ENCODE measurements around the gene ZNF691.
"Not testable (repeated sequence)": the region's sequence is repeated elsewhere in the genome, so short reads cannot be mapped to it uniquely, and the experiment has no call there.

Gene ZNF691, protein sequence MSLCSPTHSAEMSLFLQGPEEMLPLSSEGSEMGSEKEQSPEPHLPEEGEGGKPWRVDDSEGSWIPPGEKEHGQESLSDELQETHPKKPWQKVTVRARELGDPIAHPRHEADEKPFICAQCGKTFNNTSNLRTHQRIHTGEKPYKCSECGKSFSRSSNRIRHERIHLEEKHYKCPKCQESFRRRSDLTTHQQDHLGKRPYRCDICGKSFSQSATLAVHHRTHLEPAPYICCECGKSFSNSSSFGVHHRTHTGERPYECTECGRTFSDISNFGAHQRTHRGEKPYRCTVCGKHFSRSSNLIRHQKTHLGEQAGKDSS

DNA sequence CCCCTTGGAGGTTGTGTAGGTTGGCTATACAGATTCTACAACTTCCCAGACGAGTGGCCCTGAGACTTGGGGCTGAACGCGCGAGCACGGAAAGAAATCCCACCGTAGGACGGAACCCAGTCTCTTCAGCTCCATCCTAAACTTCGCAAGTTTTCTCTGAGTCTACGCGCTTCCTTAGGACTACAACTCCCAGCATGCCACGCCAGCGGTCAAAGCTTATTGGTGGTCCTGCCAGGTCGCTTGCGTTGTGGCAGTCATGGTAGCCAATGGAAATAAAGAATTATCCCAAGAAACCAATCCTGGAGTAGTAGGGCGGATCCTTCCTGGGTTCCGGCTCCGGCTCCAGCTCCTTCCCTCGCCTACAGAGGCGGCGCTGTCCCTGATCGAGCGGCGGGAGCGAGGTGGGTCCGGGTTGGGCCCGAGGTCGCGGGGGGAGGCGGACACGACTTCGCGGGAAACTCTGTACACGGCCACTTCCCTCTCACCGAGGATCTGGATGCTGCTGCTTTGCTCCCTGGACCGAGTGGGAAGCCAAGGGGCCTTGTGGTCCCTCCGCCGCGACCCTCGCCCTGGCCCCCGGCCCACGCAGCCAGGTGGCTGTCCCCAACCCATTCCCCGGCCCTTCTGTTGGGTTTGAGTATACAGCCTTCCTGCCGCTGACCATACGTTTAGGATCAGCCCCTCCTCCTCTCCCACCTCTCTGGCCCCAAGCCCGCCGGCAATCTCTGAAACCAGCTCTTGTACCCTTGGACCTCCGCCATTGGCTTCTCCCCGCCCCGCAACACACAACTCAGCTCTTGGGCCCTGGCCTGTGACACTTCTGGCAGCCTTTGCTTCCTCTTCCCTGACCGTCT is at the start of gene ZNF691:
Gene ZNF691, plus strand, starts transcription at position 357 of the 854 bp plus-strand sequence. CDS start 3,046 bp downstream, outside the sequence.
- peak; percentile 70 to 86 (median 84) for DNase-seq (ENCODE audit: low read depth in 3 of 3)

DNA sequence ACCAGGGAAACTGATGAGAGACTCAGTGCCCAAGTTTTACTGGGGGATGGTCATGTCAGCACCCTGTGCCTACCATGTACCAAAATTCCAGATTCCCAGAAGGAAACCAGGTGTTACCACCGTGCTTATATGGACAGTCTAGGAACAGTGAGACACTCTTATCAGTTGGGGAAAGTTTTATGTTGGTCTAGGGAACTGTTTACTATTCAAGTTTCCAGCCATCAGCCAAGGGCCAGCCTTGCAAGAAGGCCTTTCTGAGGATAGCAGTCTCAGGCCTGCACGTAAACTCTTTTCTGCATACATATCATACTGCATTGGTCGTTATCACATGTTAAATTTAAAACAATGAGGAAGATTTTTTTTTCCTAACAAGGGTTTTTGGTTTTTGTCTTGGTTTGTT is 49.0 kb upstream of the ZNF691 start:
- no peak for DNase-seq (ENCODE audit: low read depth in 3 of 3)

DNA sequence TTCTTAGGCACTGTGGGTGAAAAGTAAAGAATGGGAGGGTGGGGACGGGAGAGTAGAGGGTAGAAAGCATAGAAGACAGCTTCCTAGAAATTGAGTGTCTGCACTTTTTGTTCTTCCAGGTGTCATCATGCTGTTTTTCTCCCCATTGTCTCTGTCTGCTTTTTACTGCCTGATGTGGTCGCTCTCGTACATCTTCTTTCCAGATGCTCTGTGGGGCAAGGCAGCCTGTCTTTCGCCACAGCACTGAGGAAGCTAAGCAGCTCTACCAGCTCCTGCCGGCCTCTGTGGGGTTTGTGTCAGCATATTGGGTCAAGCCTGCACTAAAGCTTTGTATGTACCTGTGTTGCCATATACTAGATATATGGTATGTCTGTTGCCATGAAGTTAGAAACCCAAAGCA is 48.4 kb upstream of the ZNF691 start:
- DNase-seq (ENCODE audit: low read depth in 3 of 3): no peak

DNA sequence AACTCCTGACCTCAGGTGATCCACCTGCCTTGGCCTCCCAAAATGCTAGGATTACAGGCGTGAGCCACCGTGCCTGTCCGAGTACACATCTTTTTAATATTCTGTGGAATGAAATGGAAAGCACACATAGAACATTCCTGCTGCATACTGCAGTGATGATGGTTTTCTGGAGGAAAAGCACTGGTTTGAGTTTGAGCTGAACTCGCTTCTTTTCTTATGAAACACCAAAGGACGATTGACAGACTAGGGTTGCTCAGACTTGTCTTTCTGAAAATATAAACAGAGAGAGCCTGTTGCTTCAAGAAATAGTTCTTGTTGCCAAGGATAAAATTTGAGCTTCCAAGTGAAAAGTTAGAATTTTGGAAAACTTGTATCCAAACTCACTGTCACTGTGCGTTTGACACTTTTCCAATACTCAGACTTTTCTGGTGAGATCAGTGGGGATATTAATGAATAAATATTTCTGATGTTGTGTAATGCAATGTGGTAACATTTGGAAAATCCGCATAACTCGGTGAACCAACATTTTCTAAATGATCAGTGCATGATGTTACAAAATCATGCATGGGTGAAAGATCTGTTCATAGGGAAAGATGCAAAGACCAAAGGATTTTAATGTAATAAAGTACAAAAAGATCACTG is 44.5 kb upstream of the ZNF691 start:
- DNase-seq (ENCODE audit: low read depth in 3 of 3): no peak

DNA sequence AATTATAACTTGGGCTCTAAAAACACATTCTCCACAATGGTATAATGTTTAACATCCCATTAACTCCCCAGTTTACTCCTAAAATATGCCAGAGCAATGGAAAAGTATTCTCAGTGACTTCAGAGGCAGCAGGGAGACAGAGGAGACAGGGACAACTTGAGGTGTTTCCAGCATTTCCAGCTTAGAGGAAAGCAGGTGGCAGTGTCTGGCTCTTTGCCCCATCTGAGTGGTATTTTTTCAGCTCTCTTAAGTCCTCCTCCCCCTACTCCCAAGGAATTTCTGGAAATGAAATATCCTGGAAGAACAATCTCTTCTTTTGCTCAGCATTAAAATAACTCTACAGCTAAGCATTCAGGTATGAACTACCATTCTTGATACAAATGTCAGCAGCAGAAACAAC is 40.2 kb upstream of the ZNF691 start:
- DNase-seq (ENCODE audit: low read depth in 3 of 3): no peak

DNA sequence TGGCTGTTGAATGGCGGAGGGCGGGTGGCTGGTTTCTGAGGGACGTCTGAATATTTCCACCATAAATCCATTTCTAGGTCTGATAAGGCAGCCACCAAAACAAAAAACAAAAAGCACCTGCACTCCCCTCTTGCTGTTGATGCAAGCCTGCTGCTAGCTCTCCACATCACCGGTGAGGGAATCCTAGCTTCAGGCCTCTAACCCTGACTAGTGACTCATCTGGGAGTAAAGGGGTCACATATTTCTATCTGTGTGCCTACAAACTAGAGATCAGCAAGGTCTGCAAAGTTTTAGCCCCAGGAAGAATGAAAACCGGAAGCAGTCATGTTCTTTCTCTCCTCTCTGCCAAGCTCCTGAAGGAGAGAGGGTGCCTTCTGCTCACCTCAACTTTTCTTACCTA is 39.8 kb upstream of the ZNF691 start:
- no peak for DNase-seq (ENCODE audit: low read depth in 3 of 3)

DNA sequence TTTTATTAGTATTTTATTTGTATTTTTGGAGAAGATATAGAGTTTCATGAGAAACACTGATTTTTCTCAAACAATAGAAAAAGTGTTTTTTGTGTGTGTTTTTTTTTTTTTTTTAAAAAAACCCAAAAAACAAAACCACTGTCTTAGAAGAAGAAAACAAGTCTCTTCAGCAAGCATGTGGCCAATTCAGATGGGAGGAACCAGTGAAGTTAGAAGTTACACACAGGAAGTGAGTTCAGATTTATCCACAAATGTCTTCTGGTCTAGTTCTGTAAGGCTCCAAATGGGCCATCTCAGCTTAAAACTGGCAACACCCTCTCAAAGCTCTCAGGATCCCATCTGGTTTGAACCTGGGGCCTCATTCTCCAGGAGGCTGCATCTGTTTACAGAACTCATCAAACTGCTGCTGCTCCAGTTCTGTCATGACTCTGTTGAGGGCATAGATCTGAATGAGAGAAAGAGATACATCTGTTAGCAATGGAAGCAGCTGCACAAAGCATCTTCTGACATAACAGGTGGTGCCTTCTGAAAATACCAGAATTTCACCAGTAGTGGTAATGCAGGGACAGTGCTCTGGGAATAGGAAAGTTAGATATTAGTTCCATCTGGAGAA is 39.3 kb upstream of the ZNF691 start:
- no peak for DNase-seq (ENCODE audit: low read depth in 3 of 3)

DNA sequence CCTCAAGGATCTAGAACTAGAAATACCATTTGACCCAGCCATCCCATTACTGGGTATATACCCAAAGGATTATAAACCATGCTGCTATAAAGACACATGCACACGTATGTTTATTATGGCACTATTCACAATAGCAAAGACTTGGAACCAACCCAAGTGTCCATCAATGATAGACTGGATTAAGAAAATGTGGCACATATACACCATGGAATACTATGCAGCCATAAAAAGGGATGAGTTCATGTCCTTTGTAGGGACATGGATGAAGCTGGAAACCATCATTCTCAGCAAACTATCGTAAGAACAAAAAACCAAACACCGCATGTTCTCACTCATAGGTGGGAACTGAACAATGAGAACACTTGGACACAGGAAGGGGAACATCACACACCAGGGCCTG is 31.6 kb upstream of the ZNF691 start:
- DNase-seq (ENCODE audit: low read depth in 3 of 3): not testable (repeated sequence)

DNA sequence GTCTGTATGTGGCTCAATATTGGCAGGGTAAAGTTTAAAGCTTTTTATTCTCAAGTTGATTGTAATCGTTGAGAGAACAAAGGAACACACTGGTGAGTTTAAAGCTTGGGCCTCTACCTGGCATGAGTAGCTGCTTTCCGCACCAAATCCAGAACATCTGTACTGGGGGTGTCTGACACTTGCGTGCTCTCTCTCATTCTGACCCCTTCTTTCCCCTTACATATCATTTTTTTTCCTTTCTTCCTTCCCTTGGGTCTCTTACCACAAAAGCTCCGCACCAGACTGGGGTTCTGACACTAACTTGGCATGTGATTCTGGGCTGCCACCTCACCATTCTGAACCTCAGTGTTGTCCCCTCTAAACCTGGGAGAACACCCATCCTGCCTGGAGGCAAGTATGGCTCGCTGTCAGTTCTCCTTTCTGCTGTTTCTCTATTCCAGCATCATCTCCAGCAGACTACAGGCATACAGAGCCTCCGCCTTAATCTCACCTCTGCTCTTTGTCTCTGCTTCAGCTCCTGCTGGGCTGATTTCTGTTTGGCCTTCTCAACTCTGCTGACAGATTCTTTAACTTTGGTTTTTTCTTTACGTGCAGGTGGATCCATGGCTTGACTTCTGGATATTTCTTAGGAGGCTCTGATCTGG is 30.4 kb upstream of the ZNF691 start:
- DNase-seq (ENCODE audit: low read depth in 3 of 3): no peak

DNA sequence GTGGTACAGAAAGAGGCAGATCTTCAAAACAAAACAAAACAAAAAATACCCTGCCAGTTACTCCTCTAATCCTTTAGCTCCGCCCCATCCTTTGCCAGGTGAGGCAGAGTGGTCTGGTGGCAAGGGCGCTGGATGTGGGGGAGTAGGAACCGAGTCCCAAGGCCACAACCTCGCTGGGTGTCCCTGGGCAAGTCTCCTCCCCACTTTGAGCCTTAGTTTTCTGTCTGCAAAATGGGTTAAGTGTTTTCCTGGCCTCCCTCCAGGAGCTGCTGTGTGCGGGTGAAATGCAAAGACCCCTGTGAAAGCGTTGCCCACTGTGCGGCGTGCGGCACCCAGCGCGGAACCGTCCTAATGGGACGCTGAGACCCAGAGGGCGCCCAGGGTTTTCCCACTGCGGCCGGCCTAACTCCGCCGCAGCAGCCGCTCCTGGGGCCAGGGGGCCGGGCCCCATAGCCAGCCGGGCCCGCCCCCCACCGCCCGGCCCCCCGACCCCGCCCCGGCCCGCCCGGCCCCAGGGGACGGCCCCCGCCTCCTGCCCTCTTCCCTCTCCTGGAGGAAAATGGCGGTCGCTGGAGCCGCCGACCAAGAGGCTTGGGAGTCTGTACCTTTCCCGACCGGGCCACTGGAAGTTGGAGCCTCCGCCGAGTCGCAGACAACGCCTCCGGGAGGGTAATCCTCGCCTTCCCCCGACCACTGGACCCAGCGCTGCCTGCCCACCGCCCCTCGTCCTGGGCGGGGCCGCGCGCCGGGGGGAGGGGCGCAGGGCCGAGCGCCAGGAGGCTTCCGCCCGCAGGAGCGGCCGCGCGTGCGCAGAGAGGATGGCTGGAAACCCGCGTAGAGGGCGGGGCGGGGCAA is 29.6 kb upstream of the ZNF691 start, which contains the start of the genes ERMAP and SVBP:
Gene ERMAP, plus strand, starts transcription at position 538 of the 855 bp plus-strand sequence. CDS start 13,327 bp downstream, outside the sequence.
Gene SVBP, minus strand, starts transcription at position 813 of the 855 bp plus-strand sequence. CDS start 853 bp downstream, outside the sequence.
- peak; percentile 85 to 93 (median 92) for DNase-seq (ENCODE audit: low read depth in 3 of 3)

DNA sequence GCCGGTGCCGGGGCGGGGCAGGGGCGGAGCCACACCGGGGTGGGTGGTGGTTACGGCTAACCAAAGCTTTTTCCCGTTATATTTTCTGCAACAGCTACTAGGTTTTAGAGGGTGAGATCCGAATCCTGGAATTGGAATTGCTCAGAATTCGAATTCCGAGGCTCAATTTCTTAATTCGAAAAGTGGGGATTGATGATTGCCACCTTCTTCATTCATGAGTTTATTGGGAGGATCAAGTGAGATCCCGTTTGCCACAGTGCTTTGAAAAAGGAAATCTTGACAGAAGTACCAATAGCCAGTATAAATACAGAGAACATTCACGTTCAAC is 29.0 kb upstream of the ZNF691 start:
- DNase-seq (ENCODE audit: low read depth in 3 of 3): no peak

DNA sequence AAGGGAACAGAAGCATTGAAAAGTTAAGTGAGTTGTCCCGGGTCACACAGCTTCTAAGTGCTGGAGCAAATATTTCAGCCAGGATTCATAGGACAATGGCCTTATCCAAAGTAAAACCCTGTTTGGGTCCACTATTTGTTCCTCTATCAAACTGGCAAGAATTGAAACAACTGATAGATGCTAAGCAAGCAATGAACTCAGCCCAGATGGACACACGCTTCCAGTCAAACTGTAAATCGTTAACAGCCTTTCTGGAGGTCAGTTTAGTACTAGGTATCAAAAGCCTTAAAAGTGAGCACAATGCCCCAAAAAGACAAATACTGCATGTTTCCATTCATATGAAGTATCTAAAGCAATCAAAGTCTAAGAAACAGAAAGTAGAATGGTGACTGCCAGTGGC is 28.4 kb upstream of the ZNF691 start:
- no peak for DNase-seq (ENCODE audit: low read depth in 3 of 3)

DNA sequence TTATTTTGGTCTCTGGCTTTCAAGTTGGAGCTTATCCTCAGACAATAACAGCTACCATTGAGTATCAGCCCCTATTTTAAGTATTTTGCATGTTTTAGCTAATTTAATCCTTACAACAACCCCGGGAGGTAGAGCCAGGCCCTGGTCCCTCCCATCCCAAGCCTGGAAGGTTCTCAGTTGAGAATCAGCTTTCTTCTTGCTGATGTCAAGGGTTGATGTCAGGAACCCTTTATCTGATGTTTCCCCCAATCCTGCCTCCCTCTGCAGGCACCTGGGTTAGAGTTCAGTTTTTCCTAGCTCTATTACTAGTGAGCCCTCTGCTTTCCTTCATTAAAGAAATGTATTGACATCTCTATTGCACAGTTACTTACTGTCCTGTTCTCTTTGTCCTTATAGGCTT is 25.6 kb upstream of the ZNF691 start:
- DNase-seq (ENCODE audit: low read depth in 3 of 3): no peak

DNA sequence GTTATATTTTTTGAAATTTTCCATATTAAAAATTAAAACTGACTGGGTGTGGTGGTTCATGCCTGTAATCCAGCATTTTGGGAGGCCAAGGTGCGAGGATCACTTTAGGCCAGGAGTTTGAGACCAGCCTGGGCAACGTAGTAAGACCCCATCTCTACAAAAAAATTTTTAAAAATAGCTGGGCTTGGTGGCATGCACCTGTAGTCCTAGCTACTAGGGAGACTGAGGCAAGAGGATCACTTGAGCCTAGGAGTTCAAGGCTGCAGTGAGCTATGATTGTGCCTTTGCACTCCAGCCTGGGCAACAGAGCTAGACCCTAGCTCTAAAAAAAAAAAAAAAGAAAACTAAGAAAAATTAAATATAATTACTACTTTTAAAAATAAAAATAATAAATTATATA is 24.7 kb upstream of the ZNF691 start:
- DNase-seq (ENCODE audit: low read depth in 3 of 3): no peak

DNA sequence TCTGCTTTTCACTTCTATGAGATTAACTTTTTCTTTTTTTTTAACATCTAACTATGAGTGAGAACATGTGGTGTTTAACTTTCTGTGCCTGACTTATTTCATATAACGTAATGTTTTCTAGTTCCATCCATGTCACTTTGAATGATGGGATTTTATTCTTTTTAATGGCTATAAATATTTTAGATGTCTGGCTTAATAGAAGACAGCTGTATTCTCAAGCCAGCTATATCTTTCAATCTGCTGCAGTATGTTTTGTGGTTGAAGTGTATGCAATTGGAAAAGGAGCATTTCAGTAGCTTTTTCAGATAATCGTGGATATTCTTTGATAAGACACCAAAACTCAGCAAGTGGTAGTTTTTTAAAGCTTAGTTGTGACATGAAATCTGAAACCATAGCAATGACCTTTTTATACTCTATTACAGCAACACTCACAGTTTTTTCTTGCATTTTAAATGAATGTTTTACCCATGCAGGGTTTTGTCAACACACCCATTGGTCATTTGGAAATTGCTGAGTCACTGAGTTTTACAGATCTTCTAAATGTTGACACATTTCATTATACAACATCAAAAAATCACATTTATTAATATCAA is 23.5 kb upstream of the ZNF691 start:
- DNase-seq (ENCODE audit: low read depth in 3 of 3): no peak

DNA sequence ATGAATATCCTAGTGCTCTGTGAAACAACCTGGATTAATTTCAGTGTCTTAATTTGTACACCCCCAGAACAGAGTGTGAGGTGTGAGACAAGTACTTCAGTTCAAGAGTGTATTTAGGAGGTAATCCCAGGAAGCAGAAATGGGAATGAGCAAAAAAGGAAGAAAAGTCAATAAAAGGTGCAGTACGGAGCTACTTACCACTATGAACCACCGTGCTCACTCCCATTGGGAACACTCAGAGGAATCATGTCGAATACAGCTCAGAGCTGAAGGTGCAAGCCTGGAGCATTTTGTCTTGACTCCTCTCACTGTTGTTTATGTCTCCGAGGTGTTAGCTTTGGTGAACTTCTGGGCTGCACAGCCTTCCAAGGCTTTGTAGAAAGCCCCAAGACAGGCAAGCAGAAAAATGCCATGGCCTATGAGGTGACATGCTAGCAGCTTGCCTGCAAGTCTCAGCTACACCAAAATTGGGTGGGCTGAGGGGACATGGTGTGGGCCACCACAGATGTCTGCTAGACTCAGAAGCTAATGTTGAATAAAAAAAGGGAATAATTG is 21.9 kb upstream of the ZNF691 start:
- DNase-seq (ENCODE audit: low read depth in 3 of 3): no peak

DNA sequence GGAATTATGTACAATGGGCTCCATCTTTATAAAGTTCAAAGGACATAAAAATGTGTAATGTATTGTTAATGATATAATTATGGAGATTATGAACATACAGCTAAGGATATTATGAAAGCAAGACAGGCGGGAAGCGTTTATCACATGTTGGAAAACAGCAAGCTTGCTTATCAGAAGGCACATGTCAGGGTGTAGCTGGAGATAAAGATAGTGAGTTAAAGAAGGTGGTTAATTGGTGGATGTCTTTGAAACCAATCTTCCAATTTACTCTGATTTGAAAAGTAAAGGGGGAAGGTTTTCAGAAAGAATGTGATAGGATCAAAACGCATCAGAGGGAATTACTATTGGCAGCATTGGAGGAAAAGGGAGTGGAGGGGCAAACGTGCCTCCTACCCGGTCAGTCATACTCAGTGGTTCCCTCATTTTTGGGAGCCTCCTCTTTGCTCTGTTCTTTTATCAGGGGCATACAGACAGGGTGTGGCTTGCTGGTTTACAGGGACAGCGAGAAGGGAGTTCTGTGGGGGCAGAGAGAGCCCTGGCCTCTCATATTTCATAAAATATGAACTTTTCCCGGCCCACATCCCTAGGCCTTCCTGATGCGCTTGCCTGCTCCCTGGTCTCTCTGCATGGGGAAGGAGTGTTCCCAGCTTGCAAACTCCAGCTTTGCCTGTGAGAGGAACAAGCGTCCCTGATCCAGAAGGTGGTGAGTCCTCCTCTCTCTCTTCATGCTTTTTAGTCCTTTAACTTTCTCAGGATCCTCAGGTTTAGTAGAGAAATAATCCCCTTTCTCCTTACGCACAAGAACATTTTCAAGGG is 21.2 kb upstream of the ZNF691 start:
- DNase-seq (ENCODE audit: low read depth in 3 of 3): no peak

DNA sequence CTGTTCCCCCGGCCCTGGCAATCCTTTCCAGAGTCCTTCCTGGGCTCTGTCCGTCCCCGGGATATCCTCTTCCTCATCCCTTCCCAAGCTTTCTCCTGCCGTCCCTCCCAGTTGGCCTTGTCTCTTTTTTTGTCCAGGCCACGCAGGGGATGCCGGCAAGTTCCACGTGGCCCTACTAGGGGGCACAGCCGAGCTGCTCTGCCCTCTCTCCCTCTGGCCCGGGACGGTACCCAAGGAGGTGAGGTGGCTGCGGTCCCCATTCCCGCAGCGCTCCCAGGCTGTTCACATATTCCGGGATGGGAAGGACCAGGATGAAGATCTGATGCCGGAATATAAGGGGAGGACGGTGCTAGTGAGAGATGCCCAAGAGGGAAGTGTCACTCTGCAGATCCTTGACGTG is 15.8 kb upstream of the ZNF691 start:
- DNase-seq (ENCODE audit: low read depth in 3 of 3): no peak

DNA sequence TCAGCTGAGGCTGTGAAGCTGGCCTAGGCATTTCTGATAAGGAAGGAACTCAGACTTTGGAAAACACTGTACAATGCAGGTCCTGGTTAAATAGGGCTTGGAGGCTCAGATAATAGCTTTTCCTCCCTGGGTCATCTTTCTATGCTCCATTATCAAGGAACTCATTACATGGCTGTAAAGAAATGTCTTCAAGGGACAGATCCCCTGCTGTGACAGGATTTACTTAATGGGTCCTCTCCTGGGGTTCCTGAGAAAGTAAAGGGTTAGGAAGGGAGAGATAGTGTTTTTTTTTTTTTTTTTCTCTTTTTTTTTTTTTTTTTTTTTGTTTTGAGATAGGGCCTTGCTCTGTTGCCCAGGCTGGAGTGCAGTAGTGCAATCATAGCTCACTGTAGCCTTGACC is 15.1 kb upstream of the ZNF691 start:
- no peak for DNase-seq (ENCODE audit: low read depth in 3 of 3)

Measured in stimulated activated CD4-positive, alpha-beta T cell treated with anti-CD3 and anti-CD28 coated beads, TNF-alpha, amount 100 ng/mL, for 48 hours (primary cell).